HEK293 (cell line): ENCODE results near the gene CDH23.
A peak's percentile ranks its signal among the peaks of the same experiment; 100 is the strongest.

Experiments
- CTCF ChIA-PET: fragments of 350-600 bp; formaldehyde crosslinking; extraction: SDS; loops from one replicate; lab custom pipeline; 2021; ENCODE audit warnings: antibody characterized with exemption; lab: Yijun Ruan, JAX
- POLR2A ChIA-PET: fragments of 300-600 bp; formaldehyde crosslinking; extraction: SDS; loops from one replicate; lab custom pipeline; 2020; ENCODE audit warnings: antibody characterized with exemption, inconsistent platforms; lab: Yijun Ruan, JAX
- H3K27ac ChIP-seq: fragments of 200-500 bp; sonication (Bioruptor generic); 2 replicates; pipeline ENCODE4 v1.5.1; 2014; ENCODE audit warnings: low read depth, low read length, control low read depth, inconsistent platforms; ENCODE audit errors: extremely low read depth
- H3K36me3 ChIP-seq, 2 experiments: fragments of 200-500 bp in 1 of 2; sonication (Bioruptor generic) in 1 of 2; 1 replicate in 1 of 2; 2 replicates in 1 of 2; pipeline ENCODE4 v1.5.1; 2014 to 2017; ENCODE audit warnings: inconsistent platforms in 2 of 2, low read length in 2 of 2; ENCODE audit not compliant: control insufficient read depth in 2 of 2, insufficient read depth in 1 of 2
- H3K4me1 ChIP-seq: fragments of 200-500 bp; sonication (Bioruptor generic); 2 replicates; pipeline ENCODE4 v1.5.1; 2014; ENCODE audit warnings: mild to moderate bottlenecking, low read length, inconsistent platforms; ENCODE audit not compliant: control insufficient read depth, insufficient read depth
- H3K4me3 ChIP-seq: 2 replicates; pipeline ENCODE4 v1.5.1; 2011; ENCODE audit warnings: low read depth, mild to moderate bottlenecking, control low read depth, low read length, moderate library complexity
- H3K9me3 ChIP-seq: fragments of 200-500 bp; sonication (Bioruptor generic); 2 replicates; pipeline ENCODE4 v1.5.1; 2014; ENCODE audit warnings: low read depth, low read length, inconsistent platforms; ENCODE audit not compliant: control insufficient read depth, insufficient read depth
- ATF2 ChIP-seq: fragments of 450-650 bp; formaldehyde crosslinking; IDR thresholded peaks from 2 replicates; pipeline ENCODE4 v1.5.1; 2016; ENCODE audit warnings: missing biosample characterization, missing genetic modification characterization, low read depth
- EGR2 ChIP-seq: fragments of 450-650 bp; formaldehyde crosslinking; IDR thresholded peaks from 2 replicates; pipeline ENCODE4 v1.5.1; 2016; ENCODE audit warnings: low read depth, missing biosample characterization, missing genetic modification characterization
- KLF16 ChIP-seq: fragments of 450-650 bp; formaldehyde crosslinking; IDR thresholded peaks from 2 replicates; pipeline ENCODE4 v1.5.1; 2017; ENCODE audit warnings: missing biosample characterization, missing genetic modification characterization
- OVOL3 ChIP-seq: fragments of 450-650 bp; formaldehyde crosslinking; IDR thresholded peaks from 2 replicates; pipeline ENCODE4 v1.5.1; 2016; ENCODE audit warnings: missing biosample characterization, missing genetic modification characterization
- PRDM1 ChIP-seq: fragments of 450-650 bp; formaldehyde crosslinking; IDR thresholded peaks from 2 replicates; pipeline ENCODE4; 2016; ENCODE audit warnings: missing biosample characterization, missing genetic modification characterization
- ZBTB1 ChIP-seq: fragments of 450-650 bp; formaldehyde crosslinking; IDR thresholded peaks from 2 replicates; pipeline ENCODE4 v1.5.1; 2016; ENCODE audit warnings: missing biosample characterization, missing genetic modification characterization
- ZEB2 ChIP-seq: fragments of 450-650 bp; formaldehyde crosslinking; IDR thresholded peaks from 2 replicates; pipeline ENCODE4 v1.5.1; 2016; ENCODE audit warnings: missing biosample characterization, missing genetic modification characterization
- ZFHX2 ChIP-seq: fragments of 450-650 bp; formaldehyde crosslinking; conservative IDR thresholded peaks from 2 replicates; pipeline ENCODE4 v1.5.1; 2016; ENCODE audit warnings: missing biosample characterization, missing genetic modification characterization
- ZIC2 ChIP-seq: fragments of 450-650 bp; formaldehyde crosslinking; IDR thresholded peaks from 2 replicates; pipeline ENCODE4 v1.5.1; 2016; ENCODE audit warnings: missing biosample characterization, missing genetic modification characterization
- ZNF133 ChIP-seq: fragments of 450-650 bp; formaldehyde crosslinking; IDR thresholded peaks from 2 replicates; pipeline ENCODE4 v1.5.1; 2016; ENCODE audit warnings: missing biosample characterization, missing genetic modification characterization
- ZNF2 ChIP-seq: fragments of 450-650 bp; formaldehyde crosslinking; IDR thresholded peaks from 2 replicates; pipeline ENCODE4 v1.5.1; 2016; ENCODE audit warnings: missing biosample characterization, missing genetic modification characterization
- ZNF202 ChIP-seq: fragments of 450-650 bp; formaldehyde crosslinking; IDR thresholded peaks from 2 replicates; pipeline ENCODE4 v1.5.1; 2016; ENCODE audit warnings: missing biosample characterization, missing genetic modification characterization, borderline replicate concordance
- ZNF350 ChIP-seq: fragments of 450-650 bp; formaldehyde crosslinking; IDR thresholded peaks from 2 replicates; pipeline ENCODE4 v1.5.0; 2017; ENCODE audit warnings: missing biosample characterization, mild to moderate bottlenecking, missing genetic modification characterization
- ZNF366 ChIP-seq: fragments of 450-650 bp; formaldehyde crosslinking; conservative IDR thresholded peaks from 2 replicates; pipeline ENCODE4 v1.5.1; 2016; ENCODE audit warnings: missing biosample characterization, missing genetic modification characterization
- ZNF398 ChIP-seq: fragments of 450-650 bp; formaldehyde crosslinking; IDR thresholded peaks from 2 replicates; pipeline ENCODE4 v1.5.1; 2017; ENCODE audit warnings: missing biosample characterization, missing genetic modification characterization
- ZNF529 ChIP-seq: fragments of 450-650 bp; formaldehyde crosslinking; IDR thresholded peaks from 2 replicates; pipeline ENCODE4 v1.5.1; 2017; ENCODE audit warnings: missing genetic modification characterization, missing biosample characterization; ENCODE audit not compliant: insufficient replicate concordance
- ZNF549 ChIP-seq: fragments of 450-650 bp; IDR thresholded peaks from 2 replicates; pipeline ENCODE4 v1.5.1; 2018; ENCODE audit warnings: missing biosample characterization, missing genetic modification characterization, mild to moderate bottlenecking, inconsistent platforms, moderate library complexity
- ZNF558 ChIP-seq: fragments of 450-650 bp; formaldehyde crosslinking; IDR thresholded peaks from 2 replicates; pipeline ENCODE4 v1.5.1; 2016; ENCODE audit warnings: missing biosample characterization, missing genetic modification characterization
- ZNF692 ChIP-seq: fragments of 450-650 bp; formaldehyde crosslinking; IDR thresholded peaks from 2 replicates; pipeline ENCODE4 v1.5.1; 2016; ENCODE audit warnings: missing biosample characterization, missing genetic modification characterization
- ZNF76 ChIP-seq: fragments of 450-650 bp; formaldehyde crosslinking; IDR thresholded peaks from 2 replicates; pipeline ENCODE4; 2016; ENCODE audit warnings: low read depth, missing biosample characterization, missing genetic modification characterization, borderline replicate concordance
- ZNF776 ChIP-seq: fragments of 450-650 bp; formaldehyde crosslinking; IDR thresholded peaks from 2 replicates; pipeline ENCODE4 v1.5.0; 2017; ENCODE audit warnings: missing biosample characterization, missing genetic modification characterization, borderline replicate concordance
- ZNF777 ChIP-seq: fragments of 450-650 bp; formaldehyde crosslinking; IDR thresholded peaks from 2 replicates; pipeline ENCODE4 v1.5.1; 2017; ENCODE audit warnings: missing biosample characterization, missing genetic modification characterization, borderline replicate concordance
- TF ChIP-seq, protein P1 (sequence below): fragments of 450-650 bp; formaldehyde crosslinking; IDR thresholded peaks from 2 replicates; pipeline ENCODE4 v1.5.1; 2016; ENCODE audit warnings: missing biosample characterization, missing genetic modification characterization
- TF ChIP-seq, protein P2 (sequence below): fragments of 450-650 bp; formaldehyde crosslinking; IDR thresholded peaks from 2 replicates; pipeline ENCODE4; 2016; ENCODE audit warnings: missing biosample characterization, missing genetic modification characterization
- TF ChIP-seq, protein P3 (sequence below): fragments of 450-650 bp; formaldehyde crosslinking; IDR thresholded peaks from 2 replicates; pipeline ENCODE4 v1.5.1; 2016; ENCODE audit warnings: missing biosample characterization, missing genetic modification characterization

CDH23 gene

DNA sequence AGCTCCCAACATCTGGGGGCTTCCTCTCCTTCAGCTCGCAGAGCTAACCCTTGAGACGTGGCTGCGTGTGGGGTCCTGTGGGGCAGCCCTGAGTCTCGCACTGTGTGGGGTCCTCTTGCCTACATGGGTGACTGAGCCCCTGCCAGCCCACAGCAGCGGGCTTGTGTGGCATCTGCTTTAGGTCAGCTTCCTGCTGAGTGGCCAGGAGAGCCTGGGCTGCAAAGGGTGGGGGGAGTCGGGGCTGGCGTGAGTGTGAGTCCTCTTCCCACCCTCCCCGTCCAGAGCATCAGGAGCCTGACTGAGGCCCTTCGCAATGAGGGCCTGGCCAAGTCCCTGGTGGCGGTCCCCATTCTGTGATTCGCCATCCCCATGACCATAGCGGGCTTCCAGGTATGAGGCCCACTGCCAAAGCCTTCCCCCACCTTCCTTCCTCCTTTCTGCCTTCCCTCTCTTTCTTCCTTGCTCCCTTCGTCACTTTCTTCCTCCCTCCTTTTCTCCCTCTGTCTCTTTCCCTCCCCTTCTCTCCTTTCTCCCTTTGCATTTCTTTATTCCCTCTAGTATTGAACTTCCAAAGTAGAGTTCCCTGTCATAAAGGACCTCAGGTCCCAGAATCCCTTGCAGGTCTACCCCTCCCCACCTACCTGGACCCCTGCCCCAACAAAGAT lies 85.2 kb downstream of the CDH23 start:
- Histone ChIP-seq H3K36me3 (no peaks in the 10 kb centered on the region), H3K4me3 (no peak overlapping the region), H3K4me1 (no peaks in the 10 kb centered on the region)
- TF ChIP-seq ZNF398 (tag by site-specific recombination): 0 out of 2 replicates have a peak, but pooled peaks have one; percentile 12
- no peak for TF ChIP-seq ZNF2 (tag by site-specific recombination)
- 0 out of 2 replicates have a peak, but pooled peaks have one; percentile 16 for TF ChIP-seq ZIC2 (tag by site-specific recombination)
- TF ChIP-seq ZNF366 (tag by site-specific recombination): peak; percentile 57; the same call in 1 of the 2 replicates
- TF ChIP-seq PRDM1 (tag by site-specific recombination): peak; percentile 63
- TF ChIP-seq, all 188 proteins: peak for 4
- ChIA-PET CTCF (no interaction called here), POLR2A (no interaction called here)
- H3K9me3 ChIP-seq: no peaks in the 10 kb centered on the region
- no peak overlapping the region for H3K27ac ChIP-seq

DNA sequence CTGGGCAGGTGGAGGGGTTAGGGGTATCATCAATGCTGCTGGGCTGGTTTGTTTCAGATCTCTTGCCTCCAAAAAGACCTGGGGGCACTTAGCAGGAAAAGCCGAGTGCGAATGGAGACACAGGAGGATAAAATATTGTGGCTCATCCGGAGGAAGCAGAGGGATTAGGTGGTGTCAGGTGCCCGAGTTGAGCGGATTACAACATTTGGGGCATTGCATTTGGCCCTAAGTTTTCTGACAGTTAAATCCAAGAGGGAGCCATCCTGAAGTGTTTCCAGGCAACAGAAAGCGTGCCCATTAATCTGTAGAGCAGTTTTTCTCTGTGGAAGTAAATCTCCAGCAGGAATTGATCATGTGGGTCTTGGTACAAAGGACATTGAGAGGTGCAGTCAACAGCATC lies 85.9 kb downstream of the CDH23 start:
- TF ChIP-seq, protein P1, sequence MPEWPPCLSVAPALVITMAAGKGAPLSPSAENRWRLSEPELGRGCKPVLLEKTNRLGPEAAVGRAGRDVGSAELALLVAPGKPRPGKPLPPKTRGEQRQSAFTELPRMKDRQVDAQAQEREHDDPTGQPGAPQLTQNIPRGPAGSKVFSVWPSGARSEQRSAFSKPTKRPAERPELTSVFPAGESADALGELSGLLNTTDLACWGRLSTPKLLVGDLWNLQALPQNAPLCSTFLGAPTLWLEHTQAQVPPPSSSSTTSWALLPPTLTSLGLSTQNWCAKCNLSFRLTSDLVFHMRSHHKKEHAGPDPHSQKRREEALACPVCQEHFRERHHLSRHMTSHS (tag by site-specific recombination): no peak
- TF ChIP-seq ZNF777 (tag by site-specific recombination): no peak
- TF ChIP-seq ZNF76 (tag by site-specific recombination): no peak
- TF ChIP-seq EGR2 (tag by site-specific recombination): no peak
- TF ChIP-seq ZNF558: no peak
- no peak for TF ChIP-seq ZNF529 (tag by site-specific recombination)
- no peak for TF ChIP-seq ZNF350 (tag by site-specific recombination)
- TF ChIP-seq ZNF692: no peak
- TF ChIP-seq, protein P2, sequence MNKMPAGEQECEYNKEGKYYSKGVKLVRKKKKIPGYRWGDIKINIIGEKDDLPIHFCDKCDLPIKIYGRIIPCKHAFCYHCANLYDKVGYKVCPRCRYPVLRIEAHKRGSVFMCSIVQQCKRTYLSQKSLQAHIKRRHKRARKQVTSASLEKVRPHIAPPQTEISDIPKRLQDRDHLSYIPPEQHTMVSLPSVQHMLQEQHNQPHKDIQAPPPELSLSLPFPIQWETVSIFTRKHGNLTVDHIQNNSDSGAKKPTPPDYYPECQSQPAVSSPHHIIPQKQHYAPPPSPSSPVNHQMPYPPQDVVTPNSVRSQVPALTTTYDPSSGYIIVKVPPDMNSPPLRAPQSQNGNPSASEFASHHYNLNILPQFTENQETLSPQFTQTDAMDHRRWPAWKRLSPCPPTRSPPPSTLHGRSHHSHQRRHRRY (tag by site-specific recombination): no peak
- TF ChIP-seq ZNF133: no peak
- no peak for TF ChIP-seq ZEB2 (tag by site-specific recombination)
- TF ChIP-seq ZNF549 (tag by site-specific recombination): no peak
- no peak for TF ChIP-seq ZNF202
- no peak for TF ChIP-seq ZBTB1 (tag by site-specific recombination)
- TF ChIP-seq OVOL3 (tag by site-specific recombination): no peak
- TF ChIP-seq ZFHX2: no peak
- no peak for TF ChIP-seq ZNF776
- TF ChIP-seq, protein P3, sequence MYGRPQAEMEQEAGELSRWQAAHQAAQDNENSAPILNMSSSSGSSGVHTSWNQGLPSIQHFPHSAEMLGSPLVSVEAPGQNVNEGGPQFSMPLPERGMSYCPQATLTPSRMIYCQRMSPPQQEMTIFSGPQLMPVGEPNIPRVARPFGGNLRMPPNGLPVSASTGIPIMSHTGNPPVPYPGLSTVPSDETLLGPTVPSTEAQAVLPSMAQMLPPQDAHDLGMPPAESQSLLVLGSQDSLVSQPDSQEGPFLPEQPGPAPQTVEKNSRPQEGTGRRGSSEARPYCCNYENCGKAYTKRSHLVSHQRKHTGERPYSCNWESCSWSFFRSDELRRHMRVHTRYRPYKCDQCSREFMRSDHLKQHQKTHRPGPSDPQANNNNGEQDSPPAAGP (tag by site-specific recombination): no peak
- no peak for TF ChIP-seq ATF2 (tag by site-specific recombination)
- TF ChIP-seq KLF16 (tag by site-specific recombination): no peak
- CTCF ChIA-PET: no interaction called here
- H3K4me1 ChIP-seq: no peaks in the 10 kb centered on the region
- H3K36me3 ChIP-seq: no peaks in the 10 kb centered on the region
- H3K27ac ChIP-seq: no peak overlapping the region
- no peaks in the 10 kb centered on the region for H3K9me3 ChIP-seq
- POLR2A ChIA-PET: interaction anchor here (0.6 kb wide), 1 partner anchor 1030 kb away, joined by 3 read pairs; no protein-coding TSS in a partner anchor
- no peak overlapping the region for H3K4me3 ChIP-seq
